Measurements from ENCODE around the gene AURKAIP1.

GRCh38 chr1:1377540-1378205, 2.7 kb upstream of the AURKAIP1 start:
- TF ChIP-seq POLR2A (IDR thresholded peaks at IDR 0.05), result no peak
- TF ChIP-seq, protein P1, sequence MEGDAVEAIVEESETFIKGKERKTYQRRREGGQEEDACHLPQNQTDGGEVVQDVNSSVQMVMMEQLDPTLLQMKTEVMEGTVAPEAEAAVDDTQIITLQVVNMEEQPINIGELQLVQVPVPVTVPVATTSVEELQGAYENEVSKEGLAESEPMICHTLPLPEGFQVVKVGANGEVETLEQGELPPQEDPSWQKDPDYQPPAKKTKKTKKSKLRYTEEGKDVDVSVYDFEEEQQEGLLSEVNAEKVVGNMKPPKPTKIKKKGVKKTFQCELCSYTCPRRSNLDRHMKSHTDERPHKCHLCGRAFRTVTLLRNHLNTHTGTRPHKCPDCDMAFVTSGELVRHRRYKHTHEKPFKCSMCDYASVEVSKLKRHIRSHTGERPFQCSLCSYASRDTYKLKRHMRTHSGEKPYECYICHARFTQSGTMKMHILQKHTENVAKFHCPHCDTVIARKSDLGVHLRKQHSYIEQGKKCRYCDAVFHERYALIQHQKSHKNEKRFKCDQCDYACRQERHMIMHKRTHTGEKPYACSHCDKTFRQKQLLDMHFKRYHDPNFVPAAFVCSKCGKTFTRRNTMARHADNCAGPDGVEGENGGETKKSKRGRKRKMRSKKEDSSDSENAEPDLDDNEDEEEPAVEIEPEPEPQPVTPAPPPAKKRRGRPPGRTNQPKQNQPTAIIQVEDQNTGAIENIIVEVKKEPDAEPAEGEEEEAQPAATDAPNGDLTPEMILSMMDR (IDR thresholded peaks at IDR 0.05), result no peak

Data from Peyer's patch (tissue), 4 donors.